ENCODE measurements around the gene RPL27.
"Not testable (repeated sequence)": the region's sequence is repeated elsewhere in the genome, so short reads cannot be mapped to it uniquely, and the experiment has no call there.

Gene RPL27

GRCh38 chr17:42997984-42998938 is at the start of gene RPL27:
Gene RPL27 (plus strand): TSS chr17:42998419. CDS start chr17:42998751, 332 bp downstream.
- peak; percentile 99 for DNase-seq

GRCh38 chr17:42950044-42950783 is 48.0 kb upstream of the RPL27 start:
- no peak for DNase-seq

- DNase-seq, result no peak
These were observed 44.5 kb upstream of the RPL27 start for GRCh38 chr17:42953669-42954068.

- DNase-seq, result peak; percentile 78
These were observed 33.9 kb upstream of the RPL27 start, which contains the start of gene AARSD1 for GRCh38 chr17:42964161-42964932. Gene AARSD1 (minus strand): TSS chr17:42964454. CDS start chr17:42964440, 14 bp downstream.

GRCh38 chr17:42967925-42968324 is 30.3 kb upstream of the RPL27 start:
- no peak for DNase-seq

- no peak for DNase-seq
These were observed 29.1 kb upstream of the RPL27 start for GRCh38 chr17:42969001-42969581.

- no peak for DNase-seq
These were observed 26.6 kb upstream of the RPL27 start for GRCh38 chr17:42971589-42971988.

- not testable (repeated sequence) for DNase-seq
These were observed 24.9 kb upstream of the RPL27 start for GRCh38 chr17:42973323-42973722.

GRCh38 chr17:42975265-42975664 is 23.0 kb upstream of the RPL27 start:
- DNase-seq, result no peak

- not testable (repeated sequence) for DNase-seq
These were observed 22.5 kb upstream of the RPL27 start for GRCh38 chr17:42975701-42976100.

- DNase-seq, result peak; percentile 67
These were observed 18.5 kb upstream of the RPL27 start, which contains the start of gene PTGES3L for GRCh38 chr17:42979511-42980273. Gene PTGES3L (minus strand): TSS chr17:42980080. CDS start chr17:42980053, 27 bp downstream.

GRCh38 chr17:42980274-42980765 is 17.9 kb upstream of the RPL27 start, which contains the start of gene RUNDC1:
Gene RUNDC1 (plus strand): TSS chr17:42980565. CDS start chr17:42980577, 12 bp downstream.
- peak; percentile 35 for DNase-seq

GRCh38 chr17:42980766-42981397 is 17.3 kb upstream of the RPL27 start:
- peak; percentile 27 for DNase-seq

- DNase-seq, result no peak
These were observed 16.0 kb upstream of the RPL27 start for GRCh38 chr17:42982266-42982665.

GRCh38 chr17:42985225-42985624 is 13.0 kb upstream of the RPL27 start:
- no peak for DNase-seq

GRCh38 chr17:42989141-42989540 is 9.1 kb upstream of the RPL27 start:
- no peak for DNase-seq

GRCh38 chr17:42989726-42990652 is 8.2 kb upstream of the RPL27 start:
- DNase-seq, result no peak

GRCh38 chr17:42991471-42991870 is 6.7 kb upstream of the RPL27 start:
- DNase-seq, result no peak

- no peak for DNase-seq
These were observed 5.3 kb upstream of the RPL27 start for GRCh38 chr17:42992872-42993271.

- DNase-seq, result not testable (repeated sequence)
These were observed 4.3 kb upstream of the RPL27 start for GRCh38 chr17:42993913-42994312.
